CD14-positive monocyte (primary cell): Measurements from ENCODE around the gene HMCN2. TPM values are rescaled to one million over a fixed set of nuclear protein-coding genes. Genes with fewer than 3 reads are reported as not detected.

Experiments
- DNase-seq, 3 donors: peaks; one replicate each; pipeline ENCODE4 v3.0.0-alpha.2; 2011 to 2022
- H2AFZ ChIP-seq: 2 replicates; pipeline ENCODE4 v1.6.0; 2012; ENCODE audit warnings: mild to moderate bottlenecking, low read depth, low read length, inconsistent platforms; ENCODE audit not compliant: insufficient read depth, poor library complexity, severe bottlenecking
- H3K27ac ChIP-seq, 2 donors: 1 replicate in 1 of 2; 2 replicates in 1 of 2; pipeline ENCODE4 v1.5.1; 2012 to 2013; ENCODE audit warnings: low read length in 2 of 2, control low read depth in 1 of 2, inconsistent platforms in 1 of 2, low read depth in 1 of 2, mild to moderate bottlenecking in 1 of 2
- H3K27me3 ChIP-seq, 2 donors: one replicate each; pipeline versions ENCODE4 v1.6.0 to v1.6.1; 2011 to 2013; ENCODE audit warnings: low read length in 2 of 2; ENCODE audit not compliant: control insufficient read depth in 2 of 2, insufficient read depth in 2 of 2
- H3K36me3 ChIP-seq, 2 donors: replicated peaks in 1 of 2; 1 replicate in 1 of 2; 2 replicates in 1 of 2; pipeline versions ENCODE4 v1.5.1 to v1.6.1; 2012 to 2013; ENCODE audit warnings: low read length in 2 of 2, control low read depth in 1 of 2, inconsistent platforms in 1 of 2, mild to moderate bottlenecking in 1 of 2; ENCODE audit not compliant: insufficient read depth in 2 of 2, control insufficient read depth in 1 of 2
- H3K4me1 ChIP-seq, 2 donors: 1 replicate in 1 of 2; 2 replicates in 1 of 2; pipeline versions ENCODE4 v1.5.1 to v1.6.1; 2012 to 2013; ENCODE audit warnings: low read length in 2 of 2, control low read depth in 1 of 2, inconsistent platforms in 1 of 2, mild to moderate bottlenecking in 1 of 2, moderate library complexity in 1 of 2; ENCODE audit not compliant: insufficient read depth in 2 of 2, control insufficient read depth in 1 of 2
- H3K4me2 ChIP-seq: replicated peaks from 2 replicates; pipeline ENCODE3; 2012; ENCODE audit warnings: low read length, moderate library complexity, mild to moderate bottlenecking; ENCODE audit not compliant: poor library complexity, severe bottlenecking; ENCODE audit errors: extremely low read depth
- H3K4me3 ChIP-seq, 3 experiments: fragments of 200-600 bp in 1 of 3; sonication (generic) in 1 of 3; replicated peaks in 1 of 3; 1 replicate in 2 of 3; 2 replicates in 1 of 3; pipeline ENCODE4 v1.5.1; 2011 to 2013; ENCODE audit warnings: low read length in 3 of 3, mild to moderate bottlenecking in 3 of 3, control low read depth in 2 of 3, low read depth in 2 of 3, inconsistent platforms in 1 of 3, moderate library complexity in 1 of 3
- H3K79me2 ChIP-seq: 2 replicates; pipeline ENCODE4 v1.6.0; 2012; ENCODE audit warnings: mild to moderate bottlenecking, control low read depth, inconsistent platforms, low read length, moderate library complexity; ENCODE audit not compliant: insufficient read depth
- H3K9ac ChIP-seq: 2 replicates; pipeline ENCODE4 v1.6.0; 2017; ENCODE audit warnings: low read length, mild to moderate bottlenecking; ENCODE audit not compliant: insufficient read depth, poor library complexity, severe bottlenecking
- H3K9me3 ChIP-seq, 2 donors: replicated peaks in 1 of 2; 1 replicate in 1 of 2; 2 replicates in 1 of 2; pipeline versions ENCODE4 v1.5.1 to v1.6.1; 2012 to 2013; ENCODE audit warnings: low read length in 2 of 2, control low read depth in 1 of 2; ENCODE audit not compliant: control insufficient read depth in 1 of 2, insufficient read depth in 1 of 2
- H4K20me1 ChIP-seq: 2 replicates; pipeline ENCODE4 v1.6.0; 2012; ENCODE audit warnings: mild to moderate bottlenecking, low read length, control low read depth, moderate library complexity; ENCODE audit not compliant: insufficient read depth
- H3K27ac Mint-ChIP-seq, 7 donors: one replicate each; pipeline ENCODE4 v1.8.0; 2020; ENCODE audit warnings: mild to moderate bottlenecking in 7 of 7, mixed read lengths in 7 of 7, moderate library complexity in 6 of 7, inconsistent platforms in 2 of 7
- H3K27me3 Mint-ChIP-seq, 3 donors: one replicate each; pipeline ENCODE4 v1.8.0; 2021 to 2022; ENCODE audit warnings: low read depth in 3 of 3, mild to moderate bottlenecking in 3 of 3, mixed read lengths in 3 of 3, moderate library complexity in 3 of 3, inconsistent platforms in 1 of 3
- H3K36me3 Mint-ChIP-seq, 2 donors: one replicate each; pipeline ENCODE4 v1.8.0; 2020; ENCODE audit warnings: mixed read lengths in 2 of 2, inconsistent platforms in 1 of 2, mild to moderate bottlenecking in 1 of 2
- H3K4me1 Mint-ChIP-seq: one replicate; pipeline ENCODE4 v1.8.0; 2020; ENCODE audit warnings: mild to moderate bottlenecking, mixed read lengths
- H3K4me3 Mint-ChIP-seq, 2 donors: one replicate each; pipeline ENCODE4 v1.8.0; 2020; ENCODE audit warnings: mild to moderate bottlenecking in 2 of 2, mixed read lengths in 2 of 2, moderate library complexity in 1 of 2
- H3K9me3 Mint-ChIP-seq, 7 donors: one replicate each; pipeline ENCODE4 v1.8.0; 2020 to 2022; ENCODE audit warnings: mixed read lengths in 7 of 7, mild to moderate bottlenecking in 6 of 7, moderate library complexity in 6 of 7, inconsistent platforms in 2 of 7
- WGBS: methylation state at CpG from one replicate; pipeline ENCODE4 v1.1.5; 2013; ENCODE audit warnings: missing lambda C conversion rate; ENCODE audit not compliant: insufficient coverage; 5-methylcytosine and 5-hydroxymethylcytosine counted together
- intact Hi-C, 2 donors: fragments of 100-400 bp; cut with micrococcal nuclease; formaldehyde crosslinking; loops; one replicate each; pipeline versions ENCODE4 v1.15.0 to v1.15.1; 2023
- polyA plus RNA-seq, 3 donors: library from polyadenylated mRNA; depleted of rRNA in 1 of 3; unstranded in 2 of 3; stranded (reverse) in 1 of 3; fragments of 300-500 nt in 2 of 3; fragments of >200 nt in 1 of 3; fragmentation: Illumina TruSeq in 2 of 3; gene quantifications; 1 replicate in 2 of 3; 2 replicates in 1 of 3; pipeline ENCODE4 v1.2.3, GENCODE V29; 2012 to 2021
- TF ChIP-seq, protein P1 (sequence below): fragments of 200-600 bp; IDR thresholded peaks from one replicate; pipeline ENCODE4 v1.8.0; 2022; ENCODE audit warnings: antibody characterized with exemption, mild to moderate bottlenecking

The HMCN2 gene
- polyA plus RNA-seq, 3 donors: not detected

DNA sequence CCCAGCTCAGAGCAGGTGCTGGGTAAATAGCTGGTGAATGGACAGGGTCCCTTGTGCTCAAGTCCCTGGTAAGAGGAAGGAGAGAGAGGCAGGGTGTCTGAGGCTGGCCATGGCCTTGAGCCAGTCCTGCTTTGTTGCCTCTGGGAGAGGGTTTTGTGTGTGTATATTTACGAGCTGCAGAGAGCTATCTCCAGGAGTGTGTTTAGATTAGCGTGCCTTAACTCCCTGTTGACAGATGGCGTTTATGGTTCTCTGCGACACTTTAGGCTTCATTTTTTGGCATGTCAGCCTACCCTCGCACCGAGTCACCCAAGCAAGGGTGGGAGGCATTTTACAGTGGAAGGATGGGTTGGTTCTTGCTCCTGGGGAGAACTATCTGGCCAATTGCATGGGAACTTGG lies 22.2 kb downstream of the HMCN2 start:
- H3K79me2 ChIP-seq: no peaks in the 10 kb centered on the region
- no peaks in the 10 kb centered on the region for H4K20me1 ChIP-seq
- H3K9ac ChIP-seq: no peak overlapping the region
- Mint-ChIP-seq H3K27me3 (peaks cover 8 to 14% (median 8%) of the 10 kb centered on the region in 3 donors), H3K27ac (no peak overlapping the region), H3K4me1 (no peaks in the 10 kb centered on the region), H3K36me3 (no peaks in the 10 kb centered on the region), H3K9me3 (no peaks in the 10 kb centered on the region), H3K4me3 (no peak overlapping the region)
- H3K27me3 ChIP-seq: no peaks in the 10 kb centered on the region
- WGBS: 90% methylated on average over 6 of the region's 6 CpGs
- H3K9me3 ChIP-seq: no peaks in the 10 kb centered on the region
- DNase-seq: no peak
- no peaks in the 10 kb centered on the region for H3K4me1 ChIP-seq
- TF ChIP-seq, protein P1, sequence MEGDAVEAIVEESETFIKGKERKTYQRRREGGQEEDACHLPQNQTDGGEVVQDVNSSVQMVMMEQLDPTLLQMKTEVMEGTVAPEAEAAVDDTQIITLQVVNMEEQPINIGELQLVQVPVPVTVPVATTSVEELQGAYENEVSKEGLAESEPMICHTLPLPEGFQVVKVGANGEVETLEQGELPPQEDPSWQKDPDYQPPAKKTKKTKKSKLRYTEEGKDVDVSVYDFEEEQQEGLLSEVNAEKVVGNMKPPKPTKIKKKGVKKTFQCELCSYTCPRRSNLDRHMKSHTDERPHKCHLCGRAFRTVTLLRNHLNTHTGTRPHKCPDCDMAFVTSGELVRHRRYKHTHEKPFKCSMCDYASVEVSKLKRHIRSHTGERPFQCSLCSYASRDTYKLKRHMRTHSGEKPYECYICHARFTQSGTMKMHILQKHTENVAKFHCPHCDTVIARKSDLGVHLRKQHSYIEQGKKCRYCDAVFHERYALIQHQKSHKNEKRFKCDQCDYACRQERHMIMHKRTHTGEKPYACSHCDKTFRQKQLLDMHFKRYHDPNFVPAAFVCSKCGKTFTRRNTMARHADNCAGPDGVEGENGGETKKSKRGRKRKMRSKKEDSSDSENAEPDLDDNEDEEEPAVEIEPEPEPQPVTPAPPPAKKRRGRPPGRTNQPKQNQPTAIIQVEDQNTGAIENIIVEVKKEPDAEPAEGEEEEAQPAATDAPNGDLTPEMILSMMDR: no peak
- H3K27ac ChIP-seq: no peak overlapping the region
- H3K4me3 ChIP-seq: no peak overlapping the region
- H2AFZ ChIP-seq: no peak overlapping the region
- intact Hi-C loops: no loop called here
- H3K4me2 ChIP-seq: no peak overlapping the region
- H3K36me3 ChIP-seq: no peaks in the 10 kb centered on the region

DNA sequence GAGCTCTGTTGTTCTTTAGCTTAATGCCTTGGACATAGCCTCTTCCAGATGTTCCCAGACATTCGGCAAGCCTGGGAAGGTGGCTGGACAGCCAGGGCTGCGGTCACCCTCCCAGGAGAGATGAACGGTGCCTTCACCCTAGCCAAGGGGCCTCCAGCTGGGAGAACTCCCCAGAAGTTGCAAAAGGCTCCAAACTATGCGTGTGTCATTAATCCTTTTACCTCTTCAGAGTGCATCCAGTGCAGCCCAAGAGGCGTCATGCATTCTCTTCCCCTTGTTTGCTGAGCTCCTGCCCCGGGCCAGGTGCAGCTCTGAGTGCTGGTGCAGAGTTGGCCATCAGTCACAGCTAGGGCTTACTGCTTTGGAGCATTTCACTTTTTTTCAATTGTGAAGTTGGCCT lies 22.8 kb downstream of the HMCN2 start:
- Mint-ChIP-seq H3K4me1 (no peaks in the 10 kb centered on the region), H3K36me3 (no peaks in the 10 kb centered on the region), H3K27ac (no peak overlapping the region), H3K27me3 (peaks cover 7 to 16% (median 8%) of the 10 kb centered on the region in 3 donors), H3K9me3 (no peaks in the 10 kb centered on the region), H3K4me3 (no peak overlapping the region)
- 88% methylated on average over 6 of the region's 6 CpGs for WGBS
- TF ChIP-seq, protein P1: no peak
- H3K27ac ChIP-seq: no peak overlapping the region
- H3K4me3 ChIP-seq: no peak overlapping the region
- H3K79me2 ChIP-seq: no peaks in the 10 kb centered on the region
- H3K9ac ChIP-seq: no peak overlapping the region
- no peaks in the 10 kb centered on the region for H4K20me1 ChIP-seq
- no peaks in the 10 kb centered on the region for H3K9me3 ChIP-seq
- intact Hi-C loops: no loop called here
- H3K27me3 ChIP-seq: no peaks in the 10 kb centered on the region
- DNase-seq: no peak
- no peaks in the 10 kb centered on the region for H3K4me1 ChIP-seq
- no peak overlapping the region for H2AFZ ChIP-seq
- H3K36me3 ChIP-seq: no peaks in the 10 kb centered on the region
- H3K4me2 ChIP-seq: no peak overlapping the region
